Measurements from ENCODE around the gene FUZ. TPM values are rescaled to one million over a fixed set of nuclear protein-coding genes. Genes with fewer than 3 reads are reported as not detected.

FUZ gene
- total RNA-seq, 1 experiment from 2014 or later, result 1.1 TPM

DNA sequence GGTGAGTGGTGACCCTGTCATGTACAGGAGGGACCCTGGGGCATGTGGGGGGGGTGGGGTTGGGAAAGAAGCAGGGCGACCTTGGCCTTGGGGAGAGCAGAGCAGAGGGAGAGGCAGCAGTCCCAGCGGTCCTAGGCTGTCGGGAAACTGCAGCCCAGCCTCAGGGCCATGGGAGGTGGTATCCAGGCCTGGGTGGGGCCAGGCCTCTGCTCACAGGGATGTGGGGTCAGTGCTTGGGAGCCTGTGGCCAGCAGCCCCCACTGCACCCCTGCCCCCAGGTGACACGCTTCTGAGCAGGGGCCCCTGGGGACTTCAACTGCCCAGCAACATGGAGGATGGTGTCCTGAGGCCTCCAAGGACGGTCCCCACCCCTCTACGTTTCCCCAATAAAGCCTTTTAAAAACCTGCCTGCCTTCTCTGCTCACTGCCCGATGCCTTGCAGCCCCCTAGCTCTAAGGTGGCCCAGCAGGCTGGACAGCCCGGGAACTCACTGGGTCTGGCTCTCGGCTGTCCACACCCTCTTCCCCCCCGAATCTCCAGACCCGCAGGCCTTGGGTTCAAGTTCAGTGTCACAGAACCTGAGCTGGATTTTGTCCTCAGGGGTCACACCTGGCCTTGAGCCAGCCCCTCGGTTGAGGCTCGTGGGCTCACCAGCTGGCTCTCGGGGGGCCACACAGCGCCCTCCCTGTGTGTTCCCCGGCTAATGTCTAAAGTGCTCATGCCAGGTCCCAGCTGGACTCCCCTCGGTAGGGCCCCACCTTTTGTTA, 47.4 kb upstream of the FUZ start:
- peak; percentile 18; the same call in 1 of the 2 replicates for TF ChIP-seq POLR2AphosphoS5 (IDR thresholded peaks at IDR 0.05; ENCODE audit: low read depth, low read length)
- TF ChIP-seq, protein P1, sequence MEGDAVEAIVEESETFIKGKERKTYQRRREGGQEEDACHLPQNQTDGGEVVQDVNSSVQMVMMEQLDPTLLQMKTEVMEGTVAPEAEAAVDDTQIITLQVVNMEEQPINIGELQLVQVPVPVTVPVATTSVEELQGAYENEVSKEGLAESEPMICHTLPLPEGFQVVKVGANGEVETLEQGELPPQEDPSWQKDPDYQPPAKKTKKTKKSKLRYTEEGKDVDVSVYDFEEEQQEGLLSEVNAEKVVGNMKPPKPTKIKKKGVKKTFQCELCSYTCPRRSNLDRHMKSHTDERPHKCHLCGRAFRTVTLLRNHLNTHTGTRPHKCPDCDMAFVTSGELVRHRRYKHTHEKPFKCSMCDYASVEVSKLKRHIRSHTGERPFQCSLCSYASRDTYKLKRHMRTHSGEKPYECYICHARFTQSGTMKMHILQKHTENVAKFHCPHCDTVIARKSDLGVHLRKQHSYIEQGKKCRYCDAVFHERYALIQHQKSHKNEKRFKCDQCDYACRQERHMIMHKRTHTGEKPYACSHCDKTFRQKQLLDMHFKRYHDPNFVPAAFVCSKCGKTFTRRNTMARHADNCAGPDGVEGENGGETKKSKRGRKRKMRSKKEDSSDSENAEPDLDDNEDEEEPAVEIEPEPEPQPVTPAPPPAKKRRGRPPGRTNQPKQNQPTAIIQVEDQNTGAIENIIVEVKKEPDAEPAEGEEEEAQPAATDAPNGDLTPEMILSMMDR (IDR thresholded peaks at IDR 0.05 in 2 of 3, conservative IDR thresholded peaks at IDR 0.05 in 1 of 3; ENCODE audit: borderline replicate concordance in 1 of 3, insufficient read depth in 1 of 3, low read depth in 2 of 3, low read length in 2 of 3), result no peak
- Histone ChIP-seq H3K9ac (ENCODE audit: low read length) (no peak overlapping the region), H3K9me3 (ENCODE audit: control insufficient read depth in 1 of 2, insufficient read depth in 1 of 2, low read depth in 1 of 2, low read length in 2 of 2) (no peaks in the 10 kb centered on the region), H4K20me1 (ENCODE audit: insufficient read depth) (peaks cover 5% of the 10 kb centered on the region; the same call in 1 of the 2 replicates), H3K36me3 (ENCODE audit: control insufficient read depth in 1 of 2, insufficient read depth in 2 of 2, low read length in 2 of 2) (peaks cover 17 to 44% of the 10 kb centered on the region in 2 experiments), H3K27me3 (ENCODE audit: insufficient read depth, low read length) (no peaks in the 10 kb centered on the region), H3K27ac (ENCODE audit: low read depth, low read length) (peak overlapping the region; percentile 40), H3K4me3 (replicated peaks in 1 of 2; ENCODE audit: low read depth in 1 of 2, low read length in 2 of 2) (no peak overlapping the region), H2AFZ (ENCODE audit: low read depth, low read length, poor library complexity, severe bottlenecking) (no peak overlapping the region), H3K79me2 (ENCODE audit: insufficient read depth, low read length) (peaks cover 34% of the 10 kb centered on the region), H3K4me2 (ENCODE audit: low read length) (no peak overlapping the region), H3K9me2 (ENCODE audit: insufficient read depth) (no peaks in the 10 kb centered on the region), H3K4me1 (ENCODE audit: control insufficient read depth in 1 of 2, insufficient read depth in 2 of 2, low read length in 2 of 2) (peaks cover 3 to 41% of the 10 kb centered on the region in 2 experiments; a peak in 2 of 4 replicates)
- ChIA-PET RAD21 (ENCODE audit: low non-redundant PET in 1 of 2, low total read pairs in 2 of 2, uncharacterized antibody in 2 of 2, unreplicated experiment in 2 of 2) (no interaction called here), CTCF (no interaction called here), POLR2A (interaction anchor here (1.0 kb wide), 1 partner anchor 9 kb away, joined by 4 read pairs; no protein-coding TSS in a partner anchor)
- no TSS peak for BruUV-seq (replicated peaks)
- DNase-seq (ENCODE audit: low read depth, low spot score) (no peak), ATAC-seq (no peak)
- intact Hi-C loops (cut with micrococcal nuclease), result no loop called here

DNA sequence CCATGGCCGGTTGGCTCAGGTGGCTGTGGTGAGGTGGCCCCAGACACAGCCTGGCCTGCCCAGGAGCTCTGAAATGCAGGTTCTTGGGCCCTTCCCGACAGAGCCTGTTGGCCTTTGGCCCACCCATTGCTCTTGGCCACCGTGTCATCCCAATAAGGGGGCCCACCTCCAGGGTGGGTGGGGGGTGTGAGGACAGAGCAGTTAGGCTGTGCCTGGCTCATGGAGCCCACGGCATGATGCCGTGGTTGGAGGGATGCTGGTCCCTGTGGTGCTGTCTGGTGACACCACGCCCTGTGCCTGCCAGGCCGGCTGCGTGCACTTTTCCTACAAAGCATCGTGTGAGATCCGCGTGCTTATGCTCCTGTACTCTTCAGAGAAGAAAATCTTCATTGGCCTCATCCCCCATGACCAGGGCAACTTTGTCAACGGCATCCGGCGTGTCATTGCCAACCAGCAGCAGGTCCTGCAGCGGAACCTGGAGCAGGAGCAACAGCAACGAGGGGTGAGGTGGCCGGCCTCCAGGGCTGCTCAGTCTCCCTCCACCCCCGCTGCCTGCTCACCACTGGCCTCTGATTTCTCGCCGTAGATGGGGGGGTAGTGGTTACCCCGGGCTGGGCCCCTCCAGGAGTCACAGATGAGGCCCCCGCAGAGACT, 46.7 kb upstream of the FUZ start:
- DNase-seq (ENCODE audit: low read depth, low spot score) (no peak), ATAC-seq (no peak)
- Histone ChIP-seq H3K36me3 (ENCODE audit: control insufficient read depth in 1 of 2, insufficient read depth in 2 of 2, low read length in 2 of 2) (peaks cover 20 to 45% of the 10 kb centered on the region in 2 experiments), H2AFZ (ENCODE audit: low read depth, low read length, poor library complexity, severe bottlenecking) (no peak overlapping the region), H3K9me2 (ENCODE audit: insufficient read depth) (no peaks in the 10 kb centered on the region), H3K27ac (ENCODE audit: low read depth, low read length) (no peak overlapping the region), H3K27me3 (ENCODE audit: insufficient read depth, low read length) (no peaks in the 10 kb centered on the region), H3K4me3 (replicated peaks in 1 of 2; ENCODE audit: low read depth in 1 of 2, low read length in 2 of 2) (no peak overlapping the region), H3K9ac (ENCODE audit: low read length) (no peak overlapping the region), H4K20me1 (ENCODE audit: insufficient read depth) (peaks cover 3% of the 10 kb centered on the region; the same call in 1 of the 2 replicates), H3K9me3 (ENCODE audit: control insufficient read depth in 1 of 2, insufficient read depth in 1 of 2, low read depth in 1 of 2, low read length in 2 of 2) (no peaks in the 10 kb centered on the region), H3K79me2 (ENCODE audit: insufficient read depth, low read length) (peaks cover 34% of the 10 kb centered on the region), H3K4me2 (ENCODE audit: low read length) (no peak overlapping the region), H3K4me1 (ENCODE audit: control insufficient read depth in 1 of 2, insufficient read depth in 2 of 2, low read length in 2 of 2) (peaks cover 3 to 34% of the 10 kb centered on the region in 2 experiments; a peak in 2 of 4 replicates)
- BruUV-seq (replicated peaks), result no TSS peak
- intact Hi-C loops (cut with micrococcal nuclease), result no loop called here
- RAD21 ChIA-PET (ENCODE audit: low non-redundant PET in 1 of 2, low total read pairs in 2 of 2, uncharacterized antibody in 2 of 2, unreplicated experiment in 2 of 2), result no interaction called here
- POLR2A ChIA-PET, result no interaction called here
- CTCF ChIA-PET, result no interaction called here
- TF ChIP-seq, protein P2, sequence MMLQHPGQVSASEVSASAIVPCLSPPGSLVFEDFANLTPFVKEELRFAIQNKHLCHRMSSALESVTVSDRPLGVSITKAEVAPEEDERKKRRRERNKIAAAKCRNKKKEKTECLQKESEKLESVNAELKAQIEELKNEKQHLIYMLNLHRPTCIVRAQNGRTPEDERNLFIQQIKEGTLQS (IDR thresholded peaks at IDR 0.05), result no peak
- TF ChIP-seq ZNF274 (IDR thresholded peaks at IDR 0.05; ENCODE audit: low read depth, low read length) (no peak), SIN3A (IDR thresholded peaks at IDR 0.05; ENCODE audit: low read depth) (no peak), RAD21 (IDR thresholded peaks at IDR 0.05; ENCODE audit: low read depth) (no peak), SRF (IDR thresholded peaks at IDR 0.05; ENCODE audit: low read depth) (no peak), FOSL1 (IDR thresholded peaks at IDR 0.05; ENCODE audit: low read depth) (no peak), CEBPB (IDR thresholded peaks at IDR 0.05; ENCODE audit: low read depth) (no peak), CBX3 (IDR thresholded peaks at IDR 0.05; ENCODE audit: low read depth) (no peak)
- TF ChIP-seq, protein P3, sequence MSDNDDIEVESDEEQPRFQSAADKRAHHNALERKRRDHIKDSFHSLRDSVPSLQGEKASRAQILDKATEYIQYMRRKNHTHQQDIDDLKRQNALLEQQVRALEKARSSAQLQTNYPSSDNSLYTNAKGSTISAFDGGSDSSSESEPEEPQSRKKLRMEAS (IDR thresholded peaks at IDR 0.05), result no peak
- TF ChIP-seq, protein P4, sequence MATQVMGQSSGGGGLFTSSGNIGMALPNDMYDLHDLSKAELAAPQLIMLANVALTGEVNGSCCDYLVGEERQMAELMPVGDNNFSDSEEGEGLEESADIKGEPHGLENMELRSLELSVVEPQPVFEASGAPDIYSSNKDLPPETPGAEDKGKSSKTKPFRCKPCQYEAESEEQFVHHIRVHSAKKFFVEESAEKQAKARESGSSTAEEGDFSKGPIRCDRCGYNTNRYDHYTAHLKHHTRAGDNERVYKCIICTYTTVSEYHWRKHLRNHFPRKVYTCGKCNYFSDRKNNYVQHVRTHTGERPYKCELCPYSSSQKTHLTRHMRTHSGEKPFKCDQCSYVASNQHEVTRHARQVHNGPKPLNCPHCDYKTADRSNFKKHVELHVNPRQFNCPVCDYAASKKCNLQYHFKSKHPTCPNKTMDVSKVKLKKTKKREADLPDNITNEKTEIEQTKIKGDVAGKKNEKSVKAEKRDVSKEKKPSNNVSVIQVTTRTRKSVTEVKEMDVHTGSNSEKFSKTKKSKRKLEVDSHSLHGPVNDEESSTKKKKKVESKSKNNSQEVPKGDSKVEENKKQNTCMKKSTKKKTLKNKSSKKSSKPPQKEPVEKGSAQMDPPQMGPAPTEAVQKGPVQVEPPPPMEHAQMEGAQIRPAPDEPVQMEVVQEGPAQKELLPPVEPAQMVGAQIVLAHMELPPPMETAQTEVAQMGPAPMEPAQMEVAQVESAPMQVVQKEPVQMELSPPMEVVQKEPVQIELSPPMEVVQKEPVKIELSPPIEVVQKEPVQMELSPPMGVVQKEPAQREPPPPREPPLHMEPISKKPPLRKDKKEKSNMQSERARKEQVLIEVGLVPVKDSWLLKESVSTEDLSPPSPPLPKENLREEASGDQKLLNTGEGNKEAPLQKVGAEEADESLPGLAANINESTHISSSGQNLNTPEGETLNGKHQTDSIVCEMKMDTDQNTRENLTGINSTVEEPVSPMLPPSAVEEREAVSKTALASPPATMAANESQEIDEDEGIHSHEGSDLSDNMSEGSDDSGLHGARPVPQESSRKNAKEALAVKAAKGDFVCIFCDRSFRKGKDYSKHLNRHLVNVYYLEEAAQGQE (IDR thresholded peaks at IDR 0.05; ENCODE audit: low read depth), result no peak

Measured in HCT116 (cell line).